Fibroblast of peridontal ligament (primary cell): Measurements from ENCODE around the gene ZC3H10.
"Not testable (repeated sequence)": the region's sequence is repeated elsewhere in the genome, so short reads cannot be mapped to it uniquely, and the experiment has no call there.

Source experiments
- DNase-seq: peaks from one replicate; pipeline ENCODE4 v3.0.0-alpha.2; 2010; ENCODE audit errors: extremely low read depth

ZC3H10 gene

GRCh38 chr12:56154818-56155217 is 36.8 kb downstream of the ZC3H10 start:
- no peak for DNase-seq

- no peak for DNase-seq
Measured at GRCh38 chr12:56155256-56155845, 37.3 kb downstream of the ZC3H10 start.

GRCh38 chr12:56156464-56157200 is 38.6 kb downstream of the ZC3H10 start:
- not testable (repeated sequence) for DNase-seq

- peak; percentile 84 for DNase-seq
Measured at GRCh38 chr12:56157201-56158028, 39.3 kb downstream of the ZC3H10 start.

- peak; percentile 99 for DNase-seq
Measured at GRCh38 chr12:56158029-56158925, 40.2 kb downstream of the ZC3H10 start, which contains the start of gene MYL6. TSS of gene MYL6 (plus strand) at chr12:56158359. CDS start at chr12:56158402, 43 bp downstream.

GRCh38 chr12:56158926-56159461 is 40.9 kb downstream of the ZC3H10 start:
- peak; percentile 84 for DNase-seq

GRCh38 chr12:56159482-56160192 is 41.6 kb downstream of the ZC3H10 start:
- DNase-seq: no peak

- DNase-seq: no peak
Measured at GRCh38 chr12:56160193-56160763, 42.2 kb downstream of the ZC3H10 start.

- no peak for DNase-seq
Measured at GRCh38 chr12:56160894-56161689, 43.0 kb downstream of the ZC3H10 start.

- no peak for DNase-seq
Measured at GRCh38 chr12:56161690-56162351, 43.8 kb downstream of the ZC3H10 start.

GRCh38 chr12:56162468-56163290 is 44.6 kb downstream of the ZC3H10 start:
- DNase-seq: peak; percentile 27

GRCh38 chr12:56163533-56164344 is 45.7 kb downstream of the ZC3H10 start:
- no peak for DNase-seq

- no peak for DNase-seq
Measured at GRCh38 chr12:56164345-56164729, 46.3 kb downstream of the ZC3H10 start.

- DNase-seq: no peak
Measured at GRCh38 chr12:56165369-56165768, 47.3 kb downstream of the ZC3H10 start.

GRCh38 chr12:56169229-56169759 is 51.2 kb downstream of the ZC3H10 start:
- no peak for DNase-seq

- no peak for DNase-seq
Measured at GRCh38 chr12:56172839-56173238, 54.8 kb downstream of the ZC3H10 start.
